ENCODE results near the gene PCBP3.

DNA sequence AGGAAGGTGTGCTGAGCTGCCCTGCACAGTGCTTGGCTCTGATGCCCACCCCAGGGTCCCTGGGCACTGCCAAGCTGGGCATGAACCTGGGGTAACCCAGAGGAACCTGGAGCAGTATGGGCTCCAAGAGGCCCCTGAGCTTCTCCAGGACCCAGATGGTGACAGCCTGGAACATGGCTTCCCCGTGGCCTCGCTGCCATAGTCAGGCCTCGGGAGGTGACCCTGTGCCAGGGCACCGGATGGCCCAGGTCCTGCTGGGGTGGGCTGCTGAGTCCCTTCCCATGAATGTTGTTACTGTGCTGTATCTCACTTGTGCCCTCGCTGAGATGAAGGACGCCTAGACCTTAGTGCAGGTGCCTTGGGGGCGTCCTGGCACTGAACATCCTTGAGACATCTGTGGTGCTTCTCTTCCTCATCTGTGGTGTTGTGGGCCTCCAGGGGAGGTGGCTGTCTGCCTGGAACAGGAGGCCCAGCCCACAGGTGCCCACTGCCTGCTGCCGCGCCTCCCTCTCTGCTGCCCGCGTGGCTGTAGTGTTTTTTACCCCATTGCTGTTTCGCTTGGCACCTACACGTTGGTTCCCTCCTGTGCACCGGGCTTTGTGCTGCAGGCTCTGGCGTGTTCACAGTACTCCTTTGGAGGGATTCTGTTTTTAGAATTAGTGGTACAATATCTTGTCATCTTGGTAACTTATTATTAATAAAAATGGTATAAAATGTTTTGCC is 160.3 kb downstream of the PCBP3 start:
- TF ChIP-seq, protein P1, sequence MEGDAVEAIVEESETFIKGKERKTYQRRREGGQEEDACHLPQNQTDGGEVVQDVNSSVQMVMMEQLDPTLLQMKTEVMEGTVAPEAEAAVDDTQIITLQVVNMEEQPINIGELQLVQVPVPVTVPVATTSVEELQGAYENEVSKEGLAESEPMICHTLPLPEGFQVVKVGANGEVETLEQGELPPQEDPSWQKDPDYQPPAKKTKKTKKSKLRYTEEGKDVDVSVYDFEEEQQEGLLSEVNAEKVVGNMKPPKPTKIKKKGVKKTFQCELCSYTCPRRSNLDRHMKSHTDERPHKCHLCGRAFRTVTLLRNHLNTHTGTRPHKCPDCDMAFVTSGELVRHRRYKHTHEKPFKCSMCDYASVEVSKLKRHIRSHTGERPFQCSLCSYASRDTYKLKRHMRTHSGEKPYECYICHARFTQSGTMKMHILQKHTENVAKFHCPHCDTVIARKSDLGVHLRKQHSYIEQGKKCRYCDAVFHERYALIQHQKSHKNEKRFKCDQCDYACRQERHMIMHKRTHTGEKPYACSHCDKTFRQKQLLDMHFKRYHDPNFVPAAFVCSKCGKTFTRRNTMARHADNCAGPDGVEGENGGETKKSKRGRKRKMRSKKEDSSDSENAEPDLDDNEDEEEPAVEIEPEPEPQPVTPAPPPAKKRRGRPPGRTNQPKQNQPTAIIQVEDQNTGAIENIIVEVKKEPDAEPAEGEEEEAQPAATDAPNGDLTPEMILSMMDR (IDR thresholded peaks at IDR 0.05; ENCODE audit: low read depth, low read length, missing input control), result no peak
- TF ChIP-seq JUND (IDR thresholded peaks at IDR 0.05) (no peak), GABPA (IDR thresholded peaks at IDR 0.05 in 1 of 2, conservative IDR thresholded peaks at IDR 0.05 in 1 of 2) (no peak), HNF4G (IDR thresholded peaks at IDR 0.05) (no peak), EGR1 (IDR thresholded peaks at IDR 0.05; ENCODE audit: low read depth in 2 of 2) (no peak), TAF1 (conservative IDR thresholded peaks at IDR 0.05) (no peak), RAD21 (IDR thresholded peaks at IDR 0.05) (no peak)
- TF ChIP-seq, protein P2, sequence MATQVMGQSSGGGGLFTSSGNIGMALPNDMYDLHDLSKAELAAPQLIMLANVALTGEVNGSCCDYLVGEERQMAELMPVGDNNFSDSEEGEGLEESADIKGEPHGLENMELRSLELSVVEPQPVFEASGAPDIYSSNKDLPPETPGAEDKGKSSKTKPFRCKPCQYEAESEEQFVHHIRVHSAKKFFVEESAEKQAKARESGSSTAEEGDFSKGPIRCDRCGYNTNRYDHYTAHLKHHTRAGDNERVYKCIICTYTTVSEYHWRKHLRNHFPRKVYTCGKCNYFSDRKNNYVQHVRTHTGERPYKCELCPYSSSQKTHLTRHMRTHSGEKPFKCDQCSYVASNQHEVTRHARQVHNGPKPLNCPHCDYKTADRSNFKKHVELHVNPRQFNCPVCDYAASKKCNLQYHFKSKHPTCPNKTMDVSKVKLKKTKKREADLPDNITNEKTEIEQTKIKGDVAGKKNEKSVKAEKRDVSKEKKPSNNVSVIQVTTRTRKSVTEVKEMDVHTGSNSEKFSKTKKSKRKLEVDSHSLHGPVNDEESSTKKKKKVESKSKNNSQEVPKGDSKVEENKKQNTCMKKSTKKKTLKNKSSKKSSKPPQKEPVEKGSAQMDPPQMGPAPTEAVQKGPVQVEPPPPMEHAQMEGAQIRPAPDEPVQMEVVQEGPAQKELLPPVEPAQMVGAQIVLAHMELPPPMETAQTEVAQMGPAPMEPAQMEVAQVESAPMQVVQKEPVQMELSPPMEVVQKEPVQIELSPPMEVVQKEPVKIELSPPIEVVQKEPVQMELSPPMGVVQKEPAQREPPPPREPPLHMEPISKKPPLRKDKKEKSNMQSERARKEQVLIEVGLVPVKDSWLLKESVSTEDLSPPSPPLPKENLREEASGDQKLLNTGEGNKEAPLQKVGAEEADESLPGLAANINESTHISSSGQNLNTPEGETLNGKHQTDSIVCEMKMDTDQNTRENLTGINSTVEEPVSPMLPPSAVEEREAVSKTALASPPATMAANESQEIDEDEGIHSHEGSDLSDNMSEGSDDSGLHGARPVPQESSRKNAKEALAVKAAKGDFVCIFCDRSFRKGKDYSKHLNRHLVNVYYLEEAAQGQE (IDR thresholded peaks at IDR 0.05), result no peak
- TF ChIP-seq, protein P3, sequence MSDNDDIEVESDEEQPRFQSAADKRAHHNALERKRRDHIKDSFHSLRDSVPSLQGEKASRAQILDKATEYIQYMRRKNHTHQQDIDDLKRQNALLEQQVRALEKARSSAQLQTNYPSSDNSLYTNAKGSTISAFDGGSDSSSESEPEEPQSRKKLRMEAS (IDR thresholded peaks at IDR 0.05), result no peak
- TF ChIP-seq, protein P4, sequence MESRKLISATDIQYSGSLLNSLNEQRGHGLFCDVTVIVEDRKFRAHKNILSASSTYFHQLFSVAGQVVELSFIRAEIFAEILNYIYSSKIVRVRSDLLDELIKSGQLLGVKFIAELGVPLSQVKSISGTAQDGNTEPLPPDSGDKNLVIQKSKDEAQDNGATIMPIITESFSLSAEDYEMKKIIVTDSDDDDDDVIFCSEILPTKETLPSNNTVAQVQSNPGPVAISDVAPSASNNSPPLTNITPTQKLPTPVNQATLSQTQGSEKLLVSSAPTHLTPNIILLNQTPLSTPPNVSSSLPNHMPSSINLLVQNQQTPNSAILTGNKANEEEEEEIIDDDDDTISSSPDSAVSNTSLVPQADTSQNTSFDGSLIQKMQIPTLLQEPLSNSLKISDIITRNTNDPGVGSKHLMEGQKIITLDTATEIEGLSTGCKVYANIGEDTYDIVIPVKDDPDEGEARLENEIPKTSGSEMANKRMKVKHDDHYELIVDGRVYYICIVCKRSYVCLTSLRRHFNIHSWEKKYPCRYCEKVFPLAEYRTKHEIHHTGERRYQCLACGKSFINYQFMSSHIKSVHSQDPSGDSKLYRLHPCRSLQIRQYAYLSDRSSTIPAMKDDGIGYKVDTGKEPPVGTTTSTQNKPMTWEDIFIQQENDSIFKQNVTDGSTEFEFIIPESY (IDR thresholded peaks at IDR 0.05), result no peak
